Neural cell (in vitro differentiated cells): ENCODE data around the gene S1PR1. TPM values are rescaled to one million over a fixed set of nuclear protein-coding genes. Genes with fewer than 3 reads are reported as not detected.

Experiments used
- H2AFZ ChIP-seq: fragments of 200-600, 300-800 bp; sonication (generic), shearing (Covaris generic); 2 replicates; pipeline ENCODE4 v1.6.0; 2014; ENCODE audit warnings: low read depth, mild to moderate bottlenecking, antibody characterized with exemption, low read length, moderate library complexity
- H3F3A ChIP-seq: fragments of 200-600 bp; shearing (Covaris generic); 2 replicates; pipeline ENCODE4 v1.6.1; 2016; ENCODE audit warnings: mild to moderate bottlenecking, moderate library complexity, mixed read lengths, antibody characterized with exemption, low read length; ENCODE audit not compliant: insufficient read depth, poor library complexity, severe bottlenecking
- H3K27ac ChIP-seq: fragments of 200-600, 300-800 bp; sonication (generic), shearing (Covaris generic); 2 replicates; pipeline ENCODE4 v1.5.1; 2014; ENCODE audit warnings: mild to moderate bottlenecking, low read length, moderate library complexity
- H3K27me3 ChIP-seq: fragments of 300-800, 200-600 bp; sonication (generic), shearing (Covaris generic); 2 replicates; pipeline ENCODE4 v1.6.0; 2014; ENCODE audit warnings: mild to moderate bottlenecking, low read depth, low read length, moderate library complexity; ENCODE audit not compliant: insufficient read depth
- H3K36me3 ChIP-seq: fragments of 300-800, 200-600 bp; sonication (generic), shearing (Covaris generic); 2 replicates; pipeline ENCODE4 v1.5.1; 2014; ENCODE audit warnings: mild to moderate bottlenecking, antibody characterized with exemption, low read length, moderate library complexity; ENCODE audit not compliant: insufficient read depth
- H3K4me2 ChIP-seq: fragments of 300-800, 200-600 bp; sonication (generic), shearing (Covaris generic); 2 replicates; pipeline ENCODE4 v1.6.0; 2014; ENCODE audit warnings: mild to moderate bottlenecking, low read length
- H3K4me3 ChIP-seq: fragments of 300-800, 200-600 bp; sonication (generic), shearing (Covaris generic); 2 replicates; pipeline ENCODE4 v1.5.1; 2014; ENCODE audit warnings: mild to moderate bottlenecking, low read length, moderate library complexity
- H3K79me2 ChIP-seq: fragments of 200-600 bp; shearing (Covaris generic); replicated peaks from 2 replicates; pipeline ENCODE4 v1.6.0; 2014; ENCODE audit warnings: mild to moderate bottlenecking, low read length, moderate library complexity; ENCODE audit not compliant: insufficient read depth
- H3K9ac ChIP-seq: fragments of 300-800, 200-600 bp; sonication (generic), shearing (Covaris generic); 2 replicates; pipeline ENCODE4 v1.6.1; 2016; ENCODE audit warnings: mild to moderate bottlenecking, low read length, mixed read lengths
- H3K9me2 ChIP-seq: fragments of 200-600 bp; shearing (Covaris generic); 2 replicates; pipeline ENCODE4 v1.6.1; 2016; ENCODE audit warnings: mild to moderate bottlenecking, low read length, mixed read lengths; ENCODE audit not compliant: insufficient read depth
- H3K9me3 ChIP-seq: fragments of 200-600, 300-800 bp; sonication (generic), shearing (Covaris generic); 2 replicates; pipeline ENCODE4 v1.6.1; 2016; ENCODE audit warnings: mild to moderate bottlenecking, mixed run types, low read length, moderate library complexity, mixed read lengths
- H4K20me1 ChIP-seq: fragments of 200-600 bp; shearing (Covaris generic); 2 replicates; pipeline ENCODE4 v1.6.1; 2016; ENCODE audit warnings: mild to moderate bottlenecking, mixed run types; ENCODE audit not compliant: insufficient read depth
- CTCF ChIP-seq: fragments of 450-650 bp; IDR thresholded peaks from 2 replicates; pipeline ENCODE4 v1.5.1; 2014; ENCODE audit warnings: antibody characterized with exemption, mild to moderate bottlenecking, moderate library complexity; ENCODE audit not compliant: poor library complexity, severe bottlenecking
- EP300 ChIP-seq: fragments of 450-650 bp; conservative IDR thresholded peaks from 2 replicates; pipeline ENCODE4 v1.6.1; 2014; ENCODE audit warnings: antibody characterized with exemption, mild to moderate bottlenecking, moderate library complexity; ENCODE audit not compliant: poor library complexity, severe bottlenecking
- EZH2 ChIP-seq: fragments of 200-600, 300-800 bp; shearing (Covaris generic), sonication (generic); IDR thresholded peaks from 2 replicates; pipeline ENCODE4 v1.6.1; 2014; ENCODE audit warnings: antibody characterized with exemption, low read length, borderline replicate concordance, mild to moderate bottlenecking; ENCODE audit not compliant: insufficient read depth, poor library complexity, severe bottlenecking
- MXI1 ChIP-seq: fragments of 450-650 bp; conservative IDR thresholded peaks from 2 replicates; pipeline ENCODE4 v1.6.1; 2014; ENCODE audit warnings: antibody characterized with exemption, mild to moderate bottlenecking; ENCODE audit not compliant: poor library complexity, severe bottlenecking
- POLR2AphosphoS5 ChIP-seq: IDR thresholded peaks from 2 replicates; pipeline ENCODE4 v1.6.1; 2012
- RAD21 ChIP-seq: fragments of 450-650 bp; conservative IDR thresholded peaks from 2 replicates; pipeline ENCODE4 v1.6.1; 2014; ENCODE audit warnings: antibody characterized with exemption, mild to moderate bottlenecking, moderate library complexity
- REST ChIP-seq: IDR thresholded peaks from 2 replicates; pipeline ENCODE4 v1.6.1; 2012; ENCODE audit warnings: borderline replicate concordance
- SMC3 ChIP-seq: fragments of 450-650 bp; conservative IDR thresholded peaks from 2 replicates; pipeline ENCODE4 v1.6.1; 2014; ENCODE audit warnings: antibody characterized with exemption, mild to moderate bottlenecking, moderate library complexity; ENCODE audit not compliant: poor library complexity
- TAF1 ChIP-seq: IDR thresholded peaks from 2 replicates; pipeline ENCODE4 v1.6.1; 2012; ENCODE audit warnings: low read depth
- polyA plus RNA-seq: library from polyadenylated mRNA; depleted of rRNA; stranded (reverse); fragments of >200 nt; gene quantifications from 2 replicates; pipeline ENCODE4 v1.2.3, GENCODE V29; 2014

Gene S1PR1
- polyA plus RNA-seq, 1 donor from 2014 or later: not detected

- Histone ChIP-seq H3K9me2 (no peaks in the 10 kb centered on the region), H3F3A (no peaks in the 10 kb centered on the region), H3K79me2 (no peaks in the 10 kb centered on the region), H3K27ac (no peak overlapping the region), H3K27me3 (no peaks in the 10 kb centered on the region), H3K36me3 (no peaks in the 10 kb centered on the region), H3K4me2 (no peak overlapping the region), H3K9ac (no peak overlapping the region), H3K9me3 (no peaks in the 10 kb centered on the region), H4K20me1 (no peaks in the 10 kb centered on the region), H3K4me3 (no peak overlapping the region), H2AFZ (no peak overlapping the region)
- TF ChIP-seq TAF1 (no peak), CTCF (no peak), EZH2 (no peak), POLR2AphosphoS5 (no peak), REST (no peak), MXI1 (no peak), EP300 (no peak), RAD21 (no peak), SMC3 (no peak)
Measured at GRCh38 chr1:101198842-101199636, 37.8 kb upstream of the S1PR1 start.

- Histone ChIP-seq H3K9ac (no peak overlapping the region), H3K79me2 (no peaks in the 10 kb centered on the region), H3K9me2 (no peaks in the 10 kb centered on the region), H4K20me1 (no peaks in the 10 kb centered on the region), H3K27ac (no peak overlapping the region), H3F3A (no peaks in the 10 kb centered on the region), H3K9me3 (no peaks in the 10 kb centered on the region), H3K27me3 (no peaks in the 10 kb centered on the region), H2AFZ (no peak overlapping the region), H3K4me3 (no peak overlapping the region), H3K36me3 (no peaks in the 10 kb centered on the region), H3K4me2 (no peak overlapping the region)
- TF ChIP-seq EZH2 (no peak), SMC3 (no peak), CTCF (no peak), REST (no peak), RAD21 (no peak), EP300 (no peak), TAF1 (no peak), POLR2AphosphoS5 (no peak), MXI1 (no peak)
Measured at GRCh38 chr1:101199637-101199982, 37.2 kb upstream of the S1PR1 start.
